ENCODE measurements around the gene FARP2. TPM values are rescaled to one million over a fixed set of nuclear protein-coding genes. Genes with fewer than 3 reads are reported as not detected.

Gene FARP2
- polyA plus RNA-seq, 1 of the 3 experiments (the other 2 are of a cell fraction), result 11.5 TPM

- Histone ChIP-seq H3K79me2 (ENCODE audit: insufficient read depth) (peaks cover 54% of the 10 kb centered on the region), H3K27me3 (ENCODE audit: insufficient read depth) (no peaks in the 10 kb centered on the region), H3K9me2 (no peaks in the 10 kb centered on the region), H3K9ac (peak overlapping the region; percentile 70), H3F3A (replicated peaks; ENCODE audit: insufficient read depth) (no peaks in the 10 kb centered on the region), H2AFZ (ENCODE audit: low read depth) (peak overlapping the region; percentile 63; the same call in 1 of the 2 replicates), H3K36me3 (replicated peaks in 1 of 2; ENCODE audit: control insufficient read depth in 1 of 2, insufficient read depth in 2 of 2, low read length in 1 of 2) (no peaks in the 10 kb centered on the region), H3K4me2 (peak overlapping the region; percentile 98), H3K4me3 (ENCODE audit: low read depth in 2 of 2, low read length in 1 of 2) (peak overlapping the region; percentile 83 to 94), H3K4me1 (ENCODE audit: control insufficient read depth in 1 of 2, insufficient read depth in 2 of 2, low read depth in 1 of 2, low read length in 1 of 2) (peaks cover 7 to 32% of the 10 kb centered on the region in 2 experiments; a peak in 2 of 4 replicates), H3K9me3 (no peaks in the 10 kb centered on the region), H4K20me1 (ENCODE audit: insufficient read depth) (peaks cover 39% of the 10 kb centered on the region), H3K27ac (ENCODE audit: low read depth in 2 of 2, low read length in 1 of 2) (peak overlapping the region; percentile 49 to 86; a peak in 3 of 4 replicates)
- DNase-seq, result peak; percentile 91
- POLR2A ChIA-PET, result interaction anchor here (1.1 kb wide), 1 partner anchor 83 kb away, joined by 4 read pairs; no protein-coding TSS in a partner anchor
- TF ChIP-seq RAD21 (IDR thresholded peaks at IDR 0.05; ENCODE audit: low read length) (no peak), MXI1 (IDR thresholded peaks at IDR 0.05; ENCODE audit: low read depth, low read length) (peak; percentile 94), SMC3 (IDR thresholded peaks at IDR 0.05; ENCODE audit: low read depth, low read length) (peak; percentile 17; the same call in 1 of the 2 replicates), GABPA (IDR thresholded peaks at IDR 0.05; ENCODE audit: low read depth) (no peak), EP300 (IDR thresholded peaks at IDR 0.05; ENCODE audit: borderline replicate concordance in 1 of 2, low read depth in 1 of 2, low read length in 1 of 2) (no peak)
- TF ChIP-seq, protein P1, sequence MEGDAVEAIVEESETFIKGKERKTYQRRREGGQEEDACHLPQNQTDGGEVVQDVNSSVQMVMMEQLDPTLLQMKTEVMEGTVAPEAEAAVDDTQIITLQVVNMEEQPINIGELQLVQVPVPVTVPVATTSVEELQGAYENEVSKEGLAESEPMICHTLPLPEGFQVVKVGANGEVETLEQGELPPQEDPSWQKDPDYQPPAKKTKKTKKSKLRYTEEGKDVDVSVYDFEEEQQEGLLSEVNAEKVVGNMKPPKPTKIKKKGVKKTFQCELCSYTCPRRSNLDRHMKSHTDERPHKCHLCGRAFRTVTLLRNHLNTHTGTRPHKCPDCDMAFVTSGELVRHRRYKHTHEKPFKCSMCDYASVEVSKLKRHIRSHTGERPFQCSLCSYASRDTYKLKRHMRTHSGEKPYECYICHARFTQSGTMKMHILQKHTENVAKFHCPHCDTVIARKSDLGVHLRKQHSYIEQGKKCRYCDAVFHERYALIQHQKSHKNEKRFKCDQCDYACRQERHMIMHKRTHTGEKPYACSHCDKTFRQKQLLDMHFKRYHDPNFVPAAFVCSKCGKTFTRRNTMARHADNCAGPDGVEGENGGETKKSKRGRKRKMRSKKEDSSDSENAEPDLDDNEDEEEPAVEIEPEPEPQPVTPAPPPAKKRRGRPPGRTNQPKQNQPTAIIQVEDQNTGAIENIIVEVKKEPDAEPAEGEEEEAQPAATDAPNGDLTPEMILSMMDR (IDR thresholded peaks at IDR 0.05), result peak; percentile 31
- TF ChIP-seq, protein P2, sequence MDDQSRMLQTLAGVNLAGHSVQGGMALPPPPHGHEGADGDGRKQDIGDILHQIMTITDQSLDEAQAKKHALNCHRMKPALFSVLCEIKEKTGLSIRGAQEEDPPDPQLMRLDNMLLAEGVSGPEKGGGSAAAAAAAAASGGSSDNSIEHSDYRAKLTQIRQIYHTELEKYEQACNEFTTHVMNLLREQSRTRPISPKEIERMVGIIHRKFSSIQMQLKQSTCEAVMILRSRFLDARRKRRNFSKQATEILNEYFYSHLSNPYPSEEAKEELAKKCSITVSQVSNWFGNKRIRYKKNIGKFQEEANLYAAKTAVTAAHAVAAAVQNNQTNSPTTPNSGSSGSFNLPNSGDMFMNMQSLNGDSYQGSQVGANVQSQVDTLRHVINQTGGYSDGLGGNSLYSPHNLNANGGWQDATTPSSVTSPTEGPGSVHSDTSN (IDR thresholded peaks at IDR 0.05), result peak; percentile 11; the same call in 1 of the 2 replicates
- WGBS (ENCODE audit: low lambda C conversion rate), result 3% methylated on average over 29 of the region's 67 CpGs
- CTCF ChIA-PET, result interaction anchor here (0.7 to 1.6 kb wide), 7 partner anchors 9 to 157 kb away, joined by 3 to 5 read pairs (median 3); no protein-coding TSS in a partner anchor
Measured at GRCh38 chr2:241507430-241508239, 151.6 kb downstream of the FARP2 start.

GRCh38 chr2:241508240-241509154 is 152.4 kb downstream of the FARP2 start, which contains the start of gene STK25:
STK25 (minus strand) TSS chr2:241508584; CDS start chr2:241508035, 549 bp downstream.
- POLR2A ChIA-PET, result no interaction called here
- Histone ChIP-seq H3K9ac (peak within 1 kb of the TSS; percentile 70), H4K20me1 (ENCODE audit: insufficient read depth) (peaks cover 39% of the 10 kb centered on the region), H2AFZ (ENCODE audit: low read depth) (peak within 1 kb of the TSS; percentile 87; the same call in 1 of the 2 replicates), H3K79me2 (ENCODE audit: insufficient read depth) (peaks cover 45% of the 10 kb centered on the region), H3F3A (replicated peaks; ENCODE audit: insufficient read depth) (no peaks in the 10 kb centered on the region), H3K4me1 (ENCODE audit: control insufficient read depth in 1 of 2, insufficient read depth in 2 of 2, low read depth in 1 of 2, low read length in 1 of 2) (peaks cover 7 to 32% of the 10 kb centered on the region in 2 experiments; a peak in 2 of 4 replicates), H3K27me3 (ENCODE audit: insufficient read depth) (no peaks in the 10 kb centered on the region), H3K27ac (ENCODE audit: low read depth in 2 of 2, low read length in 1 of 2) (peak within 1 kb of the TSS; percentile 49 to 86), H3K9me3 (no peaks in the 10 kb centered on the region), H3K4me2 (peak within 1 kb of the TSS; percentile 98), H3K4me3 (ENCODE audit: low read depth in 2 of 2, low read length in 1 of 2) (peak within 1 kb of the TSS; percentile 83 to 94), H3K9me2 (no peaks in the 10 kb centered on the region), H3K36me3 (replicated peaks in 1 of 2; ENCODE audit: control insufficient read depth in 1 of 2, insufficient read depth in 2 of 2, low read length in 1 of 2) (no peaks in the 10 kb centered on the region)
- CTCF ChIA-PET, result interaction anchor here (0.7 to 1.0 kb wide), 5 partner anchors 10 to 156 kb away, joined by 3 to 4 read pairs (median 3); no protein-coding TSS in a partner anchor
- DNase-seq, result peak; percentile 99
- 0% methylated on average over 10 of the region's 122 CpGs for WGBS (ENCODE audit: low lambda C conversion rate)
- TF ChIP-seq, protein P3, sequence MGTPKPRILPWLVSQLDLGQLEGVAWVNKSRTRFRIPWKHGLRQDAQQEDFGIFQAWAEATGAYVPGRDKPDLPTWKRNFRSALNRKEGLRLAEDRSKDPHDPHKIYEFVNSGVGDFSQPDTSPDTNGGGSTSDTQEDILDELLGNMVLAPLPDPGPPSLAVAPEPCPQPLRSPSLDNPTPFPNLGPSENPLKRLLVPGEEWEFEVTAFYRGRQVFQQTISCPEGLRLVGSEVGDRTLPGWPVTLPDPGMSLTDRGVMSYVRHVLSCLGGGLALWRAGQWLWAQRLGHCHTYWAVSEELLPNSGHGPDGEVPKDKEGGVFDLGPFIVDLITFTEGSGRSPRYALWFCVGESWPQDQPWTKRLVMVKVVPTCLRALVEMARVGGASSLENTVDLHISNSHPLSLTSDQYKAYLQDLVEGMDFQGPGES (IDR thresholded peaks at IDR 0.05; ENCODE audit: low read depth, low read length), result no peak
- TF ChIP-seq USF2 (IDR thresholded peaks at IDR 0.05; ENCODE audit: borderline replicate concordance, low read depth, low read length) (no peak; the same call in 1 of the 2 replicates), ELF1 (IDR thresholded peaks at IDR 0.05) (peak; percentile 88), FOSL2 (IDR thresholded peaks at IDR 0.05; ENCODE audit: borderline replicate concordance, low read depth) (no peak), USF1 (IDR thresholded peaks at IDR 0.05; ENCODE audit: borderline replicate concordance, low read depth) (peak; percentile 93), RFX5 (IDR thresholded peaks at IDR 0.05; ENCODE audit: low read length) (no peak), MXI1 (IDR thresholded peaks at IDR 0.05; ENCODE audit: low read depth, low read length) (peak; percentile 83), GABPA (IDR thresholded peaks at IDR 0.05; ENCODE audit: low read depth) (peak; percentile 59), TCF12 (IDR thresholded peaks at IDR 0.05) (peak; percentile 13; the same call in 1 of the 2 replicates), RXRA (IDR thresholded peaks at IDR 0.05; ENCODE audit: borderline replicate concordance, low read depth) (no peak), SIN3A (IDR thresholded peaks at IDR 0.05; ENCODE audit: borderline replicate concordance, low read depth, low read length) (no peak), MEF2A (IDR thresholded peaks at IDR 0.05; ENCODE audit: borderline replicate concordance, low read depth) (no peak), FOXM1 (IDR thresholded peaks at IDR 0.05; ENCODE audit: low read depth) (no peak)
